HFF-Myc (cell line): Measurements from ENCODE around the gene ZP3.
"Not testable (repeated sequence)": the region's sequence is repeated elsewhere in the genome, so short reads cannot be mapped to it uniquely, and the experiment has no call there.

Experiments
- DNase-seq: peaks from one replicate; pipeline ENCODE4 v3.0.0-alpha.2; 2011; ENCODE audit warnings: low read depth; ENCODE audit errors: extremely low read depth
- H3K4me3 ChIP-seq: replicated peaks from 2 replicates; pipeline ENCODE4 v1.5.1; 2011; ENCODE audit warnings: low read depth, mild to moderate bottlenecking, control low read depth, low read length

Gene ZP3

DNA sequence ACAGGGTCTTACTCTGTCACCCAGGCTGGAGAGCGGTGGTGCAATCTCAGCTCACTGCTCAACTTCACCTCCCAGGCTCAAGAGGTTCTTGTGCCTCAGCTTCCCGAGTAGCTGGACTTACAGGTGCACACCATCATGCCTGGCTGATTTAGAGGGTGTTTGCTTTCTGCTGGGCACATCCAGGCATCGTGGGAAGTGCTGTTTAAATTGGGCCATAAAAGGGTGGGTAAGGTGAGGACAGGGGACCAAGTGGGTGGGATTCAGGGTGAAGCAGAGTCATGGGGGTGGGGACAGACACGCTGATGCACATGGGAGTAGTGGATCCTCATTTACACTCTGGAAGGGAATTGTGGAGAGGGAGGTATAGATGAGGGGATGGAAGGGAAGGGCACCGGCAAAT lies 40.2 kb downstream of the ZP3 start:
- DNase-seq: not testable (repeated sequence)

DNA sequence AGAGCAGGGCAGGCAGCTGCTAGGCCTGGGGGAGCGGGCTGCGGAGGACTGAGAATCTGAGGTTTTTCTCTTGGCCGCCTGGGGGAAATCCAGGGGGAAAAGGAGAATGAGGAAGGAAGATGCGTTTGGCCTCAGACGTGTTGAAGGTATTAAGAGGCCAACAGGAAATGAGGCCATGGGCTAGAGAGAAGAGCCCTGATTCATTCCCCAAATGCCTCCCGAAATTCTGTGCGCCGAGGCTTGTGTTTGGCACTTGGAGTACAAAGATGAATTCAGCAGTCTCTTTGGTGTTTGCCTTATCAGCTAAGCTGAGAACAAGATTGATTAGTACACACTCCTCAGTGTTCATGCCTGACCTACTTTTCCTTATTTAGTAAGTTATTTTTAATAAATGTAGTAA lies 41.2 kb downstream of the ZP3 start:
- H3K4me3 ChIP-seq: not testable (repeated sequence)

More for the DNA sequence above, 40.2 kb downstream of the ZP3 start:
- not testable (repeated sequence) for H3K4me3 ChIP-seq

DNA sequence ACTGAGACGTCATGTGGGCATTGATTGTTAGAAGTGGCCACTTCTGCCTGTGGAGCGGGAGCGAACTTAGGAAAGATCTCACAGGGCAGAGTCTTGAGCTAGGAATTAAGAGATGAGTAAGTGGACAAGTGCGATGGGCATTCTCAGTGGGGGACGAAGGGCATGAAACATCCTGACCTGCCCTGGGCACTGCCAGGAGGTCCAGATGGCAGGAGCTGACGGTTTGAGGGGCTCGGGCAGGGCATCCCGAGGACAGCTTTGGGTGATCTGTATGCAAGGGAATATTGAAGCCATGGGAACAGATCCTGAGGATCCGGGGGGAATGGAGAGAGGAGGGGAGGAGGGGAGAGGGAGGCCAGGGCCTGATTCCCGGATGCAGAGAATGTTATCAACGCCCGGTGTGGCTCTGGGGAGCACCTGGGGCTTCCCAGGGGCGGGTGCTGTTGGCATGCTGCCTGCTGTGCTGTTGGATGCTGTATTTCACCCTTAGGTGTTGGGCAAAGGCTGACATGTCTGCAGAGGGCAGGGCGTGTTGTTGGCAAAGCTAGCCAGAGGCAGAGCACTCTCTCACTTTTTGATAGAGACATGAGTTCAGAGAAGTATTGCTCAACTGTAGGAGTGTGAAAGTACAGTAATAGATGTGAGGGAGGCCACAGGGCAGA lies 43.1 kb downstream of the ZP3 start:
- not testable (repeated sequence) for DNase-seq, H3K4me3 ChIP-seq

More for the DNA sequence above, 41.2 kb downstream of the ZP3 start:
- DNase-seq: not testable (repeated sequence)

DNA sequence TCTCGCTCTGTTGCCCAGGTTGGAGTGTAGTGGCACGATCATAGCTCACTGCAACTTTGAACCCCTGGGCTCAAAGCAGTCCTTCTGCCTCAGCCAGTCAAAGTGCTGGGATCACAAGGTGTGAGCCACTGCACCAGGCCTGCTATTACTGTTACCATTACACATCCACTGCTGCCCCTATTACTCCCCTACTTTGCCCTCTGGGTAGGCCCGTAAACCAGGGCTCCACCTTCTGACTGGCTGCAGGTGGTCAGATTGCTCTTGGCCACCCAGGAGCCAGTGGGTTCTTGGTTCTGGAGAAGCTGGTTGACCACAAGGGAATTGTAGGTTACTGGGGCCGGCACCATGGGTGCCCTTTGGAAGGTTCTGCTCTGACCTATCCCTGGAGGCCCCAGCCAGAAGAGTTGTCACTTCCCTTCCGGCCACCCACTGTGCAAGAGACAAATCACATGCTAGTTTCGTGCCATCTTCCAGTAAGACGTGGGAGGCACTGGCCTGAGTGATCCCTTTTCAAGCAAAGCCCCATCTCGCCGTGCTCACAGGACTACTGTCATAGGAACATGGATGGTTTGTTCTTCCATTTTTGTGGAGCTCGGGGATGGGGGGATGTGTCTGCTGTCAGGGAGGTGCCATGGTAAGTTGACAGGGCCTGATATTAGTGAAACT lies 46.9 kb downstream of the ZP3 start:
- not testable (repeated sequence) for H3K4me3 ChIP-seq, DNase-seq

DNA sequence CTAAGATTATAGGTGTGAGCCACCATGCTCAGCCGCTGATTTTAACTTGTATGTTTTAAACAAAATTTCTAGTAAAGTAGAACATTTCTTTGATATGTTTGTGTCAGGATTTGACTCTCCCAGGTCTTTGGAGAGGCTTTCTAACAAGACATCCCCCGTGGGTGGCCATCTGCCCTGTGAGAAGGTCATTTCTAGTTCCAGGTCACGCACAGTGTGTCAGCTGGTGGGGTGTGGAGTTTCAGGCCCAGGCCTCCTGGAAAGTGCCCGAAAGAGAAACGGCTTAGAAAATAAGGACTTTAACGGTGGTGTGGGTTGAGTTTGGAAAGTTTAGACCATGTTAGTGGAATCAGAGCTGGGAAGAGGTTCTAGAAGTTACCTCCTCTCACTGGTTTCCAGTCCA lies 48.3 kb downstream of the ZP3 start:
- not testable (repeated sequence) for H3K4me3 ChIP-seq, DNase-seq

DNA sequence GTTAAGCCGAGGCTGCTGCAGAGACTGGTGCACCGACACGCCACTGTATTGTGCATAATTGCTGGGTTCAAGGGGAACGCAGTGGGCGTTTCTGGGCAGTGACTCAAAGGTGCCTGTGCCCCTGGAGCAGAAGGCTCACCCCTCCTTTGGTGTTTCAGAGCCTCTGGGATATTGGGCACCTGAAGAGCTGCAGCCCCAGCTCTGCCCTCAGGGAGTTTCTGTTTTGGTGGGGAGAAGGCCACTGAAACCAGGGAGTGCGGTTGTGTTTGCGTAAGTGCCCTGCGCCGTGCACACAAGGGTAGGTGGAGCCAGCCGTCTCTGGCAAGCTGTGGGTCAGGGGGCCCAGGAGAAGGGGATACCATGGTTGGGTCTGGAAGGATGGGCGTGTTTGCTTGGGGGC lies 51.5 kb downstream of the ZP3 start:
- DNase-seq, H3K4me3 ChIP-seq: not testable (repeated sequence)

DNA sequence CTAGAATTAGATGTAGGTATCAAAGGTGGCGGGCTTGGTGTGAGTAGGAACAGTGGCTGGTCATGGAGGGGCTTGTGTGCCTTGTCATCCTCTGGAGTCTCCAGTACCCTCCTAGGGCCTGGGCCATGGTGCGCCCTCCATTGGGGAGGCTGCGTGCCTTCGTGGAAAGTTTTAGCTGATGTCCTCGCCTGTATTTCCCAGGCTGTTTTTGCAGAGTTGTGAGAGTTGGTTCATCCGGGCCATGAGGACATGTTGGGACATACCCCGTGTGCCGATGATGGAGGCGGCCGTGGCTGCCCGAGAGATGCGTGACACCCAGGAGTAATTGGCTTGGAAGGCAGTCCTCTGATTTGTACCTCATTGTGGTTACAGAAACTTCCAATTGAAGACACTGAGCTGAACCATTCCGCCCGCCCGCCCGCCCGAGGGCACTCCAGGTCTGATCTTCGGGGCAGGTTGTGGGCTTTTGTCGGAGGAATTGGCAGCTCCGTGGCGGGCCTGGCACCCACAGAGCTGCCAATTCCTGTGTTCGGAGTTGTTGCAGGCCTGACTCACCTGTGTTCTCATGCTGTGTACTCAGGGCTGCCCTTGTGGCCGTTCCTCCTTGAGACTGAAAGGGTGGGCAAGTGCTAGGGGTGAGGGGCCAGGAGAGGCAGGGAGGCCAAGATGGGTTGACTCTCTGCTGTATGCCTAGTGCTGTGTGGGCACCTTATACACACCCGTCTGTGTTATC lies 52.2 kb downstream of the ZP3 start:
- H3K4me3 ChIP-seq, DNase-seq: not testable (repeated sequence)

DNA sequence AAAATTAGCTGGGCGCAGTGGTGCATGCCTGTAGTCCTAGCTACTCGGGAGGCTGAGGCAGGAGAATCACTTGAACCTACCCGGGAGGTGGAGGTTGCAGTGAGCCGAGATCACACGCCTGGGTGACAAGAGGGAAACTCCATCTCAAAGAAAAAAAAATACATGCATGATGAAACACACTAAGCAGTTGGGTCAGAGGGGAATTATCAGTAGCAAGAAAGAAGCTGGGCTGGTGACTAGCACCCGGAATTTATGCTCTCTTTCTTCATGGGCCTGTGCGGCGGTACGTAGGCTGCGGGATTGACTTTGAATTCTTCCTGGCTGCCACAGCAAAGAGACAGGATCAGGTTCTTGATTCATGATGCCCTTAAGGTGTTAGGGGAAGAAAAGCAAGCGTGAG lies 54.9 kb downstream of the ZP3 start:
- DNase-seq, H3K4me3 ChIP-seq: not testable (repeated sequence)

DNA sequence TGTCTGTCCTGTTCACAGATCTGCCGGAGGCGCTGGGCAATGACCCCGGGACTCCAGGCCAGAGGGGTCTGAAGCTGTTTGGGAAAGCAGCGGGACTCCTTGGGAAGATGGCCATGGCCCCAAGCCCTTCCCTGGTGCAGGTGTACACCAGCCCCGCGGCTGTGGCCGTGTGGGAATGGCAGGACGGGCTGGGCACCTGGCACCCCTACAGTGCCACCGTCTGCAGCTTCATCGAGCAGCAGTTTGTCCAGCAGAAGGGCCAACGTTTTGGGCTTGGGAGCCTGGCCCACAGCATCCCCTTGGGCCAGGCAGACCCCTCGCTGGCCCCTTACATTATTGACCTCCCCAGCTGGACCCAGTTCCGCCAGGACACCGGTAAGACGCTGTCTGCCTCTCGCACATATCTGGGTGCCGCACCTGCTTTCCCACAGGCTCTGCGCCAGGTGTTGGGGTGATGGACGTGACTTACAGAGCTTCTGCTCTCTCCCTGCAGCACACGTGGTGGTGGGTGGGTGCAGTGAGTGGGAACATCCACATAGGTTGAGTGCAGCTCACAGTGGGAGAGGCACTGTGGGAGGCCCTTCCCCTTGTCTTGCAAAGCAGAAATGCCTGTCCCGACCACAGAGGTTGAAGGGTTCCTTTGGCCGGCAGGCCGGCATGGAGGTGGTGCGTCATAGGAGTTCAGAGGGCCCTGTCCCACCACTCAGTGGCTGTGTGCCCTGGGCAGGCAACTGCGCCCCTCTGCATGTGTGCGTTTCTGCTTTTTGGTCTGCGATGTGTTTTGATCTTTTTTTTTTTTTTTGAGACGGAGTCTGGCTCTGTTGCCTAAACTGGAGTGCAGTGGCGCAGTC lies 55.9 kb downstream of the ZP3 start:
- H3K4me3 ChIP-seq, DNase-seq: not testable (repeated sequence)

DNA sequence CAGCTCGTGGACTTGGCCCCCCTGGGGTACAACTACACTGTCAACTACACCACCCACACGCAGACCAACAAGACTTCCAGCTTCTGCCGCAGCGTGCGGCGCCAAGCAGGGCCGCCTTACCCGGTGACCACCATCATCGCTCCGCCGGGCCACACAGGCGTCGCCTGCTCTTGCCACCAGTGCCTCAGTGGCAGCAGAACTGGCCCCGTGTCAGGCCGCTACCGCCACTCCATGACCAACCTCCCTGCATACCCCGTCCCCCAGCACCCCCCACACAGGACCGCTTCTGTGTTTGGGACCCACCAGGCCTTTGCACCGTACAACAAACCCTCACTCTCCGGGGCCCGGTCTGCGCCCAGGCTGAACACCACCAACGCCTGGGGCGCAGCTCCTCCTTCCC lies 57.9 kb downstream of the ZP3 start:
- DNase-seq, H3K4me3 ChIP-seq: not testable (repeated sequence)

DNA sequence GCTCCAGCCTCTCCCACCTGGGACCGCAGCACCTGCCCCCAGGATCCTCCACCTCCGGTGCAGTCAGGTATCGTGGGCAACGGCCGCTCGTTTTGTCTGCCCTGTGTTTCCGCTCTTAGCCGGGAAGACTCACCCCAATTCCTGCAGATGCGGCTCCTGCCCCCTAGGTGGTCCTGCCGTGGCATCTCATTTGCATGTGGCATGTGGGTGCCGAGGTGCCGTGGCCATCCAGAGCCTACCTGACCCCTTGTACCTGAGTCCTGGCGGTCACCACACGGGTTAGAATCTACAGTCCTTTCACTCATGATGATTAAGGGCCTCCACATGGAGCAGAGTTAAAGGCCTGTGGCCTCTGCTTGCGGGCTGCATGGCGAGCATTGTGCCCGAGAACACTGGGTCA lies 58.3 kb downstream of the ZP3 start:
- not testable (repeated sequence) for DNase-seq

DNA sequence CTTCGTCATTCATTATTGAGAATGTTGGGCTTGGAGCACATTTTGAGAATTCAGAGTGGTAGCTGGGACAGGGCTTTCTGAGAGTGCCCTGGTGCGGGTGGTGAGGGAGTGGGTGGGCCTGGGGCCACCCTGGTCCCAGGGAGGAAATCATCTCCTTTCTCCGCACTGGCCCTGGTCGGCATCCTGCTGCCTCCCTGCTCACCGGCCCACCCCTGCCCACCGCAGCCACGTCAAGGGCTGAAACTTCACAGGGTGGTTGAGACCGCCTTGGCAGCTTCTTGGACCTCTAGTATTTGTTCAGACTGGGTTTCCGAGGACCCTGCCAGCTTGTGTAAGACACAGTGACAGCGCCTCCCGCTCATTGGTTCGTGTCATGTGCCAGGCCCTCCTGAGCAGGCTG lies 59.7 kb downstream of the ZP3 start:
- not testable (repeated sequence) for DNase-seq, H3K4me3 ChIP-seq

More for the DNA sequence above, 58.3 kb downstream of the ZP3 start:
- not testable (repeated sequence) for H3K4me3 ChIP-seq

DNA sequence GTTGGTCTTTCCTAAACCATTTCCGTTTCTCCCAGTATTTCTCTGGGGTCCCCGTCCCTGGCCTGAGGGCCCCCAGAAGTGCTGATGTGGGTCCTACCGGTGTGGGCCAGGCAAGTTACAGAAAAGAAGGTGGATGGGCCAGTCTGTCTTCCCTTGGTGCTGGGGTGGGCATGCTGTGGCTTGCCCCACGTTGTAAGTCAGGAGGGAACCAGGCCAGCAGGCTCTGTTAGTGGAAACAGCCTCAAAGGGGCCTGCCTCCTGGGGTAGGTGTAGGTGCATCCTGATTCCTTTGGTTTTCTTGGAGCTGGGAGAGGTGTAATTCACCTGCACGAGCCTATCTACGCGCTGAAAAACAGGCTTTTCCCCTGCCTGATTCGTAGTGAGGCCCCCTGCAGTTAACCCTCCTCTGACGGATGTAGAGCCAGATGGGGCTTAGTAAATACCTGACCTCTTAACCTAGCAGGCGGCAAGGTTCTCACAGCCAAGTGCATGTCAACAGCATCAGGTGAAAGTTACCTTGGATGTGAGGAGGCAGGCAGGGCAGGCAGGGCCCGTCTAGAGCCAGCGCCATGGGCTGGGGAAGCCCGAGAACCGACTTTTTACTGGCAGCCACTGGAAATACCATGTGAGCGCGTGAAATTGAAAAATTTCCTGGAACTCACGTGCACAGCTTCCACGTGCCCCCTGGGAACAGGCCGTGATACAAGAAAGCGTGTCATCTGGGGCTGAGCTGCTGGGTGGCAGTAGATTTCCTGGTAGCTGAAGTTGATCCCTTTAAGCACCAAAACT lies 61.3 kb downstream of the ZP3 start:
- DNase-seq, H3K4me3 ChIP-seq: not testable (repeated sequence)

DNA sequence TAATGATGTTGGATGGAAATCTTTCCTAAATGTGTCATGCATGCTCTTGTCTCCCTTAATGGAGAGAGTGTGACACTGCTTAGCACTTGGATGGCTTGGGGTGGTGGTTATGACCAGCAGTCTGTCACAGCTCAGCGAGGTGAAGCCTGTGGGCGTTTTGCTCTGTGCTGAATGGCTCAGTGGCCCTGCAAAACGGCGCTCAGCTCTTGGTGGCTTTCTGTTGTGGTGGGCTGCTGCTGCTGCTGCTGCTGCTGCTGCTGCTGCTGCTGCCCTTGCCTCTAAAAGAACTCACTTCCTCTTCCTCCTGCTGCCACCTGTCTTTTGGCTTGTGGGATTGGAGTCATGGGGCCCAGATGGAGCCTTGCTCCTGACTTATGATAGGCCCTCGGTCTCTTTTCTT lies 61.9 kb downstream of the ZP3 start:
- DNase-seq, H3K4me3 ChIP-seq: not testable (repeated sequence)

DNA sequence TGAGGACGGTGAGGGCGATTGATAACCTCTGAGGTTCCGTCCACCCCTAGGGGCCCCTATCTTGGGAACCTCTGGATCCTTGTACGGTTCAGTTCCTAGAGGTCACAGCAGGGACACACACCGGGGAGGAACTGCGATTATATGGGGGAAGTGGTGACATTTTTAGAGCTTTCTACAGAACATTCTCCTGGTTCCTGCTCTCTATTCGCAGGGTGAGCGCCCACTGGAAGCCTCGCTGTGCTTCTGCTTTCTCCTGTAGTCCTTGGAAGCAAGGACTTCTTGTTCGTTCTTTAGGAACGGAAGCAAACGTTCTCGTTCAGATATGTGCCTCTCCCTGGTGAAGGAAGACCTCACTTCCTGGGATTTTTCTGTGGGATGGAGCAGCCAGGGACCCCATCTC lies 63.2 kb downstream of the ZP3 start:
- H3K4me3 ChIP-seq, DNase-seq: not testable (repeated sequence)
